ENCODE data around the gene SATB2. TPM values are rescaled to one million over a fixed set of nuclear protein-coding genes. Genes with fewer than 3 reads are reported as not detected.

The SATB2 gene
- total RNA-seq, 6 experiments from 2014 or later = 3.3 to 8.5 (median 6.0) TPM

- H3K9me3 ChIP-seq = no peaks in the 10 kb centered on the region
Measured at GRCh38 chr2:199336546-199336945, 121.2 kb downstream of the SATB2 start.

GRCh38 chr2:199335502-199335901 lies 122.2 kb downstream of the SATB2 start:
- DNase-seq (no peak), ATAC-seq (no peak)
- TF ChIP-seq CTCF (IDR thresholded peaks at IDR 0.05) = no peak
- TF ChIP-seq POLR2A (IDR thresholded peaks at IDR 0.05) = no peak
- WGBS (ENCODE audit: insufficient coverage, low coverage, low lambda C conversion rate, missing lambda C conversion rate) = 86% methylated on average over 2 of the region's 2 CpGs
- intact Hi-C loops (cut with DNase I) = no loop called here
- no peaks in the 10 kb centered on the region for H3K4me1 ChIP-seq
- no peaks in the 10 kb centered on the region for H3K36me3 ChIP-seq
- H3K9me3 ChIP-seq = no peaks in the 10 kb centered on the region
- H3K27ac ChIP-seq = no peak overlapping the region
- no peak overlapping the region for H3K4me3 ChIP-seq
- no peaks in the 10 kb centered on the region for H3K27me3 ChIP-seq

More at GRCh38 chr2:199336546-199336945, 121.2 kb downstream of the SATB2 start:
- 39% methylated on average over 2 of the region's 2 CpGs for WGBS (ENCODE audit: insufficient coverage, low coverage, low lambda C conversion rate, missing lambda C conversion rate)
- intact Hi-C loops (cut with DNase I) = no loop called here
- TF ChIP-seq CTCF (IDR thresholded peaks at IDR 0.05) (no peak), POLR2A (IDR thresholded peaks at IDR 0.05) (no peak)
- ATAC-seq = no peak
- Histone ChIP-seq H3K36me3 (no peaks in the 10 kb centered on the region), H3K27ac (no peak overlapping the region), H3K4me3 (no peak overlapping the region), H3K4me1 (no peaks in the 10 kb centered on the region), H3K27me3 (no peaks in the 10 kb centered on the region)
- DNase-seq = no peak

- H3K27me3 ChIP-seq = no peaks in the 10 kb centered on the region
- 58% methylated on average over 5 of the region's 5 CpGs for WGBS (ENCODE audit: insufficient coverage, low coverage, low lambda C conversion rate, missing lambda C conversion rate)
- no peak overlapping the region for H3K27ac ChIP-seq
- intact Hi-C loops (cut with DNase I) = no loop called here
- DNase-seq = no peak
- no peak for ATAC-seq
- no peaks in the 10 kb centered on the region for H3K36me3 ChIP-seq
- no peak overlapping the region for H3K4me3 ChIP-seq
- no peaks in the 10 kb centered on the region for H3K9me3 ChIP-seq
- TF ChIP-seq CTCF (IDR thresholded peaks at IDR 0.05) (no peak), POLR2A (IDR thresholded peaks at IDR 0.05) (no peak)
- H3K4me1 ChIP-seq = no peaks in the 10 kb centered on the region
Measured at GRCh38 chr2:199329466-199329865, 128.3 kb downstream of the SATB2 start.

GRCh38 chr2:199329031-199329430 lies 128.7 kb downstream of the SATB2 start:
- Histone ChIP-seq H3K27me3 (no peaks in the 10 kb centered on the region), H3K4me1 (no peaks in the 10 kb centered on the region), H3K9me3 (no peaks in the 10 kb centered on the region), H3K4me3 (no peak overlapping the region), H3K36me3 (no peaks in the 10 kb centered on the region), H3K27ac (no peak overlapping the region)
- ATAC-seq (no peak), DNase-seq (no peak)
- intact Hi-C loops (cut with DNase I) = no loop called here
- WGBS (ENCODE audit: insufficient coverage, low coverage, low lambda C conversion rate, missing lambda C conversion rate) = 92% methylated on average over 4 of the region's 4 CpGs
- TF ChIP-seq POLR2A (IDR thresholded peaks at IDR 0.05) (no peak), CTCF (IDR thresholded peaks at IDR 0.05) (no peak)

- H3K27me3 ChIP-seq = no peaks in the 10 kb centered on the region
- no peaks in the 10 kb centered on the region for H3K4me1 ChIP-seq
- ATAC-seq = no peak
- H3K4me3 ChIP-seq = no peak overlapping the region
- H3K9me3 ChIP-seq = no peaks in the 10 kb centered on the region
- H3K27ac ChIP-seq = no peak overlapping the region
- DNase-seq = no peak
- TF ChIP-seq CTCF (IDR thresholded peaks at IDR 0.05) (no peak), POLR2A (IDR thresholded peaks at IDR 0.05) (no peak)
- WGBS (ENCODE audit: insufficient coverage, low coverage, low lambda C conversion rate, missing lambda C conversion rate) = 89% methylated on average over 1 of the region's 1 CpG
- intact Hi-C loops (cut with DNase I) = no loop called here
- H3K36me3 ChIP-seq = no peaks in the 10 kb centered on the region
Measured at GRCh38 chr2:199325881-199326280, 131.9 kb downstream of the SATB2 start.

Measured in right lobe of liver (tissue), 6 donors.